ENCODE data around the gene SLC25A41.
A peak's percentile ranks its signal among the peaks of the same experiment; 100 is the strongest.

SLC25A41 gene

DNA sequence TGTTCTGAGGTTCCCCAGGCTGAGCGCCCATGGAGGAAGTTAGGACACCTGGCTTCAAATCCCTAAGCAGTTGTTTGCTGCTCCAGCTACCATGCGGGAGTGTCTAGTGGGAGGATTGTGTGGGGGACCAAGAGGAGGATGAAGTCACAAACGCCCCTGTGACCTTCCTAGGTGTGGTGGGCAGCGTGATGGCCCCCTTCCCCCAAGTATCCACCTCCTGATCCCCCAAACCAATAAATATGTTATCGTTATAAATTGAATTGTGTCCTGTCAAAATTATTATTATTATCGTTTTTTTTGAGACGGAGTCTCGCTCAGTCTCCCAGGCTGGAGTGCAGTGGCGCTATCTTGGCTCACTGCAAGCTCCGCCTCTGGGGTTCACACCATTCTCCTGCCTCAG lies at the start of gene SLC25A41:
Gene SLC25A41 (minus strand): TSS at position 101 of the 400 bp plus-strand sequence. CDS start 70 bp downstream, at position 31.
- no peak for DNase-seq (ENCODE audit: low read depth, low spot score)
- H3K27ac ChIP-seq: no peak within 1 kb of the TSS

DNA sequence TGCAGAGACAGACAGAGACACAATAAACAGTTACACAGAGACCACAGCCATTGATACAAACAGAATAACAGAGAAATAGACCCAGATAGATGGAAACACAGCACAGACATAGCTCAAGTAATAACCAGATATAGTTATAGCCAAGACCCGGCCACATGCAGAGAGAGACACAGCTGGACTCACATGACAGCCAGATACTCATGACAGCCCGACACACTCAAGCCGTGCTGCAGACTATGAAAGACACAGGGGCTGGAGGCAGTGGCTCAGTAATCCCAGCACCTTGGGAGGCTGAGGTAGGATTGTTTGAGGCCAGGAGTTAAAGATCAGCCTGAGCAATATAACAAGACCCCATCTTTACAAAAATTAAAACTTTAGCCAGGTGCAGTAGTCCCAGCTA lies 49.7 kb upstream of the SLC25A41 start:
- no peak for DNase-seq (ENCODE audit: low read depth, low spot score)
- H3K27ac ChIP-seq: no peak overlapping the region

DNA sequence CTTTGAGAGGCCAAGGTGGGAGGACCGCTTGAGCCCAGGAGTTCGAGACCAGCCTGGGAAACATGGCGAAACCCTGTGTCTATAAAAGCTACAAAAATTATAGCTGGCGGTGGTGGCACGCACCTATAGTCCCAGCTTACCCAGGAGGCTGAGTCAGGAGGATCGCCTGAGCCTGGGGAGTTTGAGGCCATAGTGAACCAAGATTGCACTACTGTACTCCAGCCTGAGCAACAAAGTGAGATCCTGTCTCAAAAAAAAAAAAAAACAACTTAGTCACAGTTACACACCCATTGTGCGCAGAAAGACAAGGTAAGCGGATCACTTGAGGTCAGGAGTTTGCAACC lies 48.8 kb upstream of the SLC25A41 start:
- H3K27ac ChIP-seq: no peak overlapping the region

DNA sequence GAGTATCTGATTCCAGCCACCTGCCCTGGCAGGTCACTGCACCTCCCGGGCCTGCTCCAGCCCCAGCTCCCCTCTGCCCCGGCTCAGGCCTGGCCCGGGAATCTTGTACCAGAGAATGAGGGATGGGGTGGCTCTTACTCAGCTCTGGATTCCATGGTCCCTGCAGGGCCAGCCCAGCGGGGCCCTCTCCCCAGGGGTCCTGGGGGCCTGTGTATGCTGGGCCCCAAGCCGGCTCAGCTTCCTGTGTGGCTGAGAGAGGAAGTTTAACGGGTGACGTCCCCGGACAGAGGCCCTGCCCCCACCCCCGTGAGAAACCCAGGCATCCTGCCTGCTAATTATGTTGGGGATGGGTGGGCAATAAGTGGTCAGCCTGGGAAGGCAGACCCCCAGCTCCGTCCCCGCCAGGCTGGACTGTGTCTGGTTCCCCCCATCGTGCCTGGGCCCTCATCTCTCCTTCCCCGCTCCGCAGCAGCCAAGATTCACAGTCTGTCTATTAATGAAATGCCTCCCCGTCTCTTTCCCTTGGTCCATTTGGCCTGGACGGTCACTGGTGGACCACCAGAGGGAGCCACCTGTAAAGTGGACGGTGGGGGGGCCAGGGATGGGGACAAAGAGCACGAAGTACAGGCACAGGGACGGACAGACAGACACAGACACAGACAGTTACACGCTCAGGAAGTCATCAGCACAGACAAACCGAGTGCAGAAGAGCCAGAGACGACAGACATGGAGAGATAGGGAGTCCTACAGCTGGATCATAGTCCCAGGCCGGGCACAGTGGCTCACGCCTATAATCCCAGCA lies 48.2 kb upstream of the SLC25A41 start, which contains the start of gene DENND1C:
Gene DENND1C (minus strand): TSS at position 247 of the 802 bp plus-strand sequence. CDS start 92 bp downstream, at position 155.
- DNase-seq (ENCODE audit: low read depth, low spot score): no peak
- no peak within 1 kb of the TSS for H3K27ac ChIP-seq

More for the DNA sequence above, 48.8 kb upstream of the SLC25A41 start:
- DNase-seq (ENCODE audit: low read depth, low spot score): no peak

DNA sequence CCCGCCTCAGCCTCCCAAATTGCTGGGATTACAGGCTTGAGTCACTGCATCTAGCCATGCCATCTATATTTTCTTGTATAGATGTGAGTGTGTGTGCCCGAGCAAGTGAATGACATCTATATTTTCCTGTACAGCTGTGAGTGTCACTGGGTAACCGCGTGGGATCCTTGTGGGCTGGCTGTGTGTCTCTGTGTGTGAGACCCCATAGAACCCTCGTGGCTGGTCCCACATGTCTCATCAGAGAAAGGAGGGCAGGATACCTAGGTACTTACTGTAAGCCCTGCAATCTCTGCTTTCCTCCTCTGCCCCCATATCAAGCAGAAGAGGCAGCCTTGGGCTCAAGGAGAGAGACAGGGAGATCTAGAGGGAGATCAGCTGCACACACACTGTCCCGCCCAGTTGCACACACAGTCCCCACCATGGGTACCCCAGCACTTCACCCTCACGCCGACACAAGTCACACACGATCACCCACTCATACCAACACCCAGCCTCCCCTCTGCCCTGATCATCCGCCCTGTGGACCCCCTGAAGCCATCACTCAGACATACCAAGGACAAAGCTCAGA lies 47.4 kb upstream of the SLC25A41 start:
- no peak overlapping the region for H3K27ac ChIP-seq
- no peak for DNase-seq (ENCODE audit: low read depth, low spot score)

DNA sequence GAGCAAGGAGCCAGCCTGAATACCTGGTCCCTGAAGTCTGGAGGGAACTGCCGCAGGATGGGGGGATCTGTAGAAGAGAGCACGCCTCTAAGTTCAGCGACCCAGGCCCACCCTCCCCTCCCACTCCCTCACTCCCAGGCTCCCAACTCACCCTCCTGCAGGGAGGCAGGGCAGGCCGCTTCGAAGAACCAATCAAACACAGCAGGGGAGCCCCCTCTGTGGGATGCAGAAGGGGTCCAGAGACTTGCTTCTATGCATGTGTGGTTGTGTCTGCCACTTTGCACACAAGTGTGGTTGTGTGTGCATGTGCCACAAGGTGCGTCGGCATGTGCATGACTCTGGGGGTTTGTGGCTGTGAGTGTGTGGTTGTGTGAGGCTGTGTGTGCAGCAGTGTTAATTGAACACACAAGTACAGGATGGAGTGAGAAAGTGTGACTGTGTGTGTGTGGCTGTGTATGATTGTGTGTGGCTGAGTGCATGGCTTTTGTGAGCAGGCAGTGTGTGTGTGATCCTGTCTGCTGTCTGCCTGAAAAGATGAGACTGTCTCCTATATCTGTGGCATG lies 46.4 kb upstream of the SLC25A41 start:
- DNase-seq (ENCODE audit: low read depth, low spot score): no peak
- no peak overlapping the region for H3K27ac ChIP-seq

DNA sequence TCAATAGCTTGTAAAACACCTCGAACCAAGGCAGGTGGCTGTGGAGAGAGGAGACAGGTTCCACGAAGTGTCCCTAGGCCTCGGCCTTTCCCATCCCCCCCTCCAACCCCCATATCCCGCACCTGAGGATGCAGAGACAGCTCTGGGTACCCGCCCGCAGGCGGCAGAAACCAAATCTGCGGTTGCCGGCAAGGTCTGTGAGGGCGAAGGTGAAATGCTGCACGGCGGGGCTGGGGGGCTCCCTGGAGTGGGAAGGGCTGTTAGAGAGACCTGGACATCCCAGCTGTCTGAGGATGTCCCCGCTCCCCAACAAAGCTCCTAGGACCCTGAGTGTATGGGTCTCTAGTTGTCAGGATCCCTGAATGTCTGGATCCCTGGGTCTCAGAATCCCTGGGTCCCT lies 45.3 kb upstream of the SLC25A41 start:
- DNase-seq (ENCODE audit: low read depth, low spot score): no peak
- H3K27ac ChIP-seq: no peak overlapping the region

DNA sequence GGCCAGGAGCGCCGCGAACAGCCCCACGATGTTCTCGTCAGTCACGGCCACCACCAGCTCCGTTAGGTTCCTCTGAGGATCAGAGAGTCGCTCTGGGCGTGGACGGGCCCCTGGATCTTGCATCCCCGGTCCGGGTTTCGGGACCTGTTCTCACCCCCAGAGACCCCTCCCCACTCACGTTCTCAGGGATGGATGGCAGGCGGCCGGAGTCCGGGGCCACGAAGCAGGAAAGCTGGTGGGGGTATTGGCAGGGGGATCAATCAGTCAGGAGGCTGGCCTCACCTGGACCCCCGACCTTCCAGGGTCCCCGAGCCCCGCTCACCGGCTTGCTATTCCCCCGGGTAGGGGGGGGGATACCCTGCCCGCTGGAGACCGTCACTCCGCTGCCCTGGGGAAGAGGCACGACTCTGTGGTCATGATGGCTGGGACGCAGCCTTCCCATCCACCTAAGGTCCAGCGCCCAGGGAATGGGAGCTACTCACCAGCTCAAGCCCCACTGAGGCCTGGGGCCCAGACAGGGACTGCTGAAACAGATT lies 43.4 kb upstream of the SLC25A41 start:
- DNase-seq (ENCODE audit: low read depth, low spot score): no peak
- no peak overlapping the region for H3K27ac ChIP-seq

DNA sequence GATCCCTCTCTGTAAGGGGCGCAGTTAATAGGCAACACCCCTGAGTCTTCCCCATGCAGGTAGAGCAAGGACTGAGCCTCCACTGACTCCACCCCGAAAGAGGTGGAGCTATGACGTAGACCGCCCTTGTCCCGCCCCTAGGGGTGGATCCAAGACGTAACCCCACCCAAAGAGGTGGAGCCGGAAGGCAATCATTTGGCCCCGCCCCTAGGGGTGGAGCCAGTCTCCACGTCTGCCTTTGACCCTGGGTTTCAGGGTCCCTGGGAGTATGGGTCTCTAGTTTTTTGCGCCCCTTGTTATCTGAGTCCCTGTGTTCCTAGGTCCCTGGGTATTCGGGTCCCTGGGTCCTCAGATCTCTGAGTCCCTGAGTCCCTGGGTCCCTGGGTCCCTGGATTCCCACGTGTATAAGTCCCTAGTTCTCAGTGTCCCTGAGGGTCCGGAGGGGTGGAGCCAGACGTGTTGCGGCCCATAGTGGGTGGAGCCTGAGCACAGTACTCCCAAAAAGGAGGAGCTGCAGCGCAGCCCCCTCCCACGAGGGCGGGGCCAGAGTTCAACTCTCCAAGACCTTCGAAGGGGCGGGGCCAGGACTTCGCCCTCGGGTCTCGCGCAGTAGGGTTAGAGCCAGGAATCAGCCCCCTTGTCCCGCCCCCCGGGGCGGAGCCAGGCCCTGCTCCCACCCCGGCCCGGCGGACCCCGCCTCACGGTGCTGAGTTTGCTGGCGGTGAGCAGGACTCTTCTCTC lies 42.8 kb upstream of the SLC25A41 start:
- peak; percentile 22 for DNase-seq (ENCODE audit: low read depth, low spot score)
- H3K27ac ChIP-seq: no peak overlapping the region

DNA sequence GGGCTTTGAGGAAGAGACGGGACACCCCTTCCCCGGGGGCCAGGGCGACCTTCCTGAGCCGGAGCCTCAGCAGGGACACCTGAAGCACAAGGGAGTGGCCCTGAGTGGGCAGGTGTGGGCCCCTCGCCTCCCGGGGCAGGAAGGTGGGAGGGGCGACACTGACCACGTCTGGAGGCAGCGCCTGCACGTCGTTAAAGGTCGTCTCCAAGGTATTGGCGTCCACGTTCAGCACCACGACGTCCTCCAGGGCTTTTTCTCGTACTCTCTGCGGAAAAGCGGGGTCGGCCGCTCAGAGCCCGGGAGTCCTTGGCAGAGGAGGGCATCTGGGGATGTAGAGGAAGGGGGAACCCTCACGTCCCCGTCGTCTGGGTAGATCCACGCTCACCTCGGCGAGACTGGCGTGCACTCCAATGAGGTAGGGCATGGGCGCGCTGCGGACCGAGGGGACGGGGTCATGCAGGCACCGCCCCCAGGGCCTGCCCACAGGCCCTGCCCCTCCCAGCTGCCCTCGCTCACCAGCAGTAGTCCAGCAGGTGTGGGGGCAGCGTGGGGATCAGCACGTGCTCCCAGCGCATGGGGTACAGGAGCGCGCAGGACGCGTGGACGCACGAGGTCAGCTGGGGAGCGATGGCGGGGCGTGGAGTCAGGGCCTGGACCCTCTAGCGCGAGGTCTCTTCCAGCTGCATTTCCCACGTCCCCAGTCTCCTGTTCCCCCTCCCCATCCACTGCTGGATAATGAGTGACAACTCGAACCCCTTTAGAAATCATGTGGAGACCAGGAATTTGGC lies 42.0 kb upstream of the SLC25A41 start:
- H3K27ac ChIP-seq: no peak overlapping the region
- DNase-seq (ENCODE audit: low read depth, low spot score): no peak

DNA sequence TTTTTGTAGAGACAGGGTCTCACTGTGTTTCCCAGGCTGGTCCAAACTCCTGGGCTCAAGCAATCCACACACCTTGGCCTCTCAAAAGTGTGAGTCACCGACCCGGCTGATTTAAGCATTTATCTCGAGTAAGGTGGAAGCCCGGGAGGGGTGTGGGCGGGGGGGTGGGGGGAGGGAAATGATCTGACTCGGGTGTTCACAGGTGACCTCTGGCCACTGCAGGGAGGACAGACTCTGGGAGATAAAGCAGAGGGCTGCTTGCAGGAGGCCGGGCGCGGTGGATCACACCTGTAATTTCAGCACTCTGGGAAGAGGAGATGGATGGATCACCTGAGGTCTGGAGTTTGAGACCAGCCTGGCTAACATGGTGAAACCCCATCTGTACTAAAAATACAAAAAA lies 40.1 kb upstream of the SLC25A41 start:
- no peak overlapping the region for H3K27ac ChIP-seq
- no peak for DNase-seq (ENCODE audit: low read depth, low spot score)

DNA sequence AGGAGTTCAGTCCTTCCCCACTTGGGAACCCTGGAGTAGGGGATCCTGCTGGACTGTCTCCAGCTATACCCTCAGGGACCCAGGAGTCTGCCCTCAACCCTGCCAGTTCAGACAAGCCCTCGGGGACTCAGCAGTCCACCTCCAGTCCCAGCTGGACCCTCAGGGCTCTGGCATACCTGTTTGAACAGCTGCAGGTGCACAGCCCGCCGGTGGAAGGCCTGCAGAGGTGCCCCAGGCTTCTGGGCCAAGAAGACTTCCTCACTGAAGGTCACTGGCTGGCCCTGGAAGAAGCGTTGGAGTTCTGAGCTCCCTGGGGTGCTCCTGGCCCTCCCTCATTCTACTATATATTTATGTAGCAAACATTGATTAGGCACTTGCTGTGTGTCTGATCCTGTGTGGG lies 39.1 kb upstream of the SLC25A41 start:
- no peak overlapping the region for H3K27ac ChIP-seq
- DNase-seq (ENCODE audit: low read depth, low spot score): no peak

DNA sequence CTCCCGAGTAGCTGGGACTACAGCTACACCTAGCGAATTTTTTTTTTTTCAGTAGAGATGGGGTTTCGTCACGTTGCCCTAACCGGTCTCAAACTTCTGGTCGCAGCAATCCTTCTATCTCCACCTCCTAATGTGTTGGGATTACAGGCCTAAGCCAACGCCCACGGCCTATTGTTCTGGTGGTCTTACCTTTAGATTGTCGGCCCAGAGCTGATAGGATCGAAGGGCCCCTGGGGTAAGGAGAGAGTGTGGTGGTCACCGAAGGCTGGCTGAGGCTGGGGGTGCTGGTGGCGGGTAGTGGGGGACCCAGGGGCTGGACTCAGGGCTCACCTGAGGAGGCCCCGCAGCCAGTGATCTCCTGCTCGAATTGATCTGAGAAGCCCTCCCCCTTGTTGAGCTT lies 37.5 kb upstream of the SLC25A41 start:
- DNase-seq (ENCODE audit: low read depth, low spot score): no peak
- no peak overlapping the region for H3K27ac ChIP-seq

DNA sequence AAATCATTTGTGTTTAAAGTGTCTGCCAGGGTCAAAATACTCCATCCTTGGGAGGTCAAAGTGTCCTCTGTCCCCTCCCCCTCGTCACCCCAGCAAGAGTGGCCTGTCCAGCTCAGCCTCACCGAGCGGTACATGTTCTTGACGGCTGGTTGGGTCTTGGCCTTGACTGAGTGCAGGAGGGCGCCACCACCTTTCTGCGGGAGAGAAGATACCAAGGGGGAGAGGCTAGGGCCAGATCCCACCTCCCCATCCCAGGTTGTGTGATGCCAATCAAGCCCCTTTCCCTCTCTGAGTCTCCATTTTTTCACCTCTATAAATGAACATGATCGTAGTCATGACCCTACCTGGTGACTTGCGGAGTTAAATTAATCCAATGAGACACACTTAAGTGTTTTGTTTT lies 36.6 kb upstream of the SLC25A41 start:
- no peak overlapping the region for H3K27ac ChIP-seq
- no peak for DNase-seq (ENCODE audit: low read depth, low spot score)

DNA sequence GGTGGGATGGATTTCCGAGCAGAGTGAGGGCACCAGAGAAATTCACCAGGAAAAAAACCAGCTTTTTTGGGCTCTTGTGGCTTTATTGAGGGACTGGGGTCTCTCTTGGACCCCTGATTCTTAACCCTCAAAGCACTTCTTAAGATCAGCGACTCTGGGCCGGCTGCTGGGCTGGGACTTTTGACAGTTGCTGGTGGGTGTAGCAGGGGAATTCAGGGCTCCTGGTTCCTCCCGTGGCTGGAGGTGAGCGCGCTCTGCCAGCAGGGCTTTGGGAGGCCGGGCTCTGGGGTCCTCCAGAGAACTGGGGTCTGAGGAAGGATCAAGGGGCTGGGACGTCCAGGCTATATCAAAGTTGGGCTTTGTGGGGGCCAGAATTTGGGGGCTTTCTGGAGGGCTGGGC lies 33.8 kb upstream of the SLC25A41 start:
- DNase-seq (ENCODE audit: low read depth, low spot score): no peak

DNA sequence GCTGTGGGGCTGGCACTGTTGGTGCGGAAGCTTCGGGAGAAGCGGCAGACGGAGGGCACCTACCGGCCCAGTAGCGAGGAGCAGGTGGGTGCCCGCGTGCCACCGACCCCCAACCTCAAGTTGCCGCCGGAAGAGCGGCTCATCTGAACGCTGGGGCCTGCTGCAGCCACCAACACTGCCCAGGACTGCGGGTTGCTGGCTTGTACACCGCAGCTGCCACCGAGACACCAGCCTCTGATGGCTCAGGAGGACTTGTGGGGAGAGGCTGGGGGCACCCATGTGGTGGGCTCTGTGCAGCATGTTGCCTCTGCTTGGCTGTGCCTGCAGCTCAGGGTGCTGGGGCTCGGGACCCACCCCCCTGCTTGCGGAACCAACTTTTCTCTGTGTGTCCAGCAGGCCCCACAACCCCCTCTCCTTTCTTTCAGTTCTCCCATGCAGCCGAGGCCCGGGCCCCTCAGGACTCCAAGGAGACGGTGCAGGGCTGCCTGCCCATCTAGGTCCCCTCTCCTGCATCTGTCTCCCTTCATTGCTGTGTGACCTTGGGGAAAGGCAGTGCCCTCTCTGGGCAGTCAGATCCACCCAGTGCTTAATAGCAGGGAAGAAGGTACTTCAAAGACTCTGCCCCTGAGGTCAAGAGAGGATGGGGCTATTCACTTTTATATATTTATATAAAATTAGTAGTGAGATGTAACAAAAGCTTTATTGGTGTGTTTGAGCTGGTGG lies 33.1 kb upstream of the SLC25A41 start:
- H3K27ac ChIP-seq: no peak overlapping the region
- DNase-seq (ENCODE audit: low read depth, low spot score): no peak

More for the DNA sequence above, 33.8 kb upstream of the SLC25A41 start:
- no peak overlapping the region for H3K27ac ChIP-seq

DNA sequence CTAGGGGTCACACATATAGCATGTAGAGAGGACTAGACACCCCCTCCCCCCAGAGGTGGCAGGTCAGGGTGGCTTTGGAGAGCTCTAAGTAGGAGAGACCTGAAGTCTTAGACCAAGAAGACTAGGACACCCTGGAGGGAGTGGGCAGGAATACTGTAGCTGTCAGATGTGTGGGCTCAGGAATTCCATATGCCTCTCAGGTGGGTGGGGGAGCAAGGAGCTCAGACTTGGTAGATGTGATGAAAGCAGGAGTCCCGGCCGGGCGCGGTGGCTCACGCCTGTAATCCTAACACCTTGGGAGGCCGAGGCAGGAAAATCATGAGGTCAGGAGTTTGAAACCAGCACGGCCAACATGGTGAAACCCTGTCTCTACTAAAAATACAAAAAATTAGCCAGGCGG lies 32.1 kb upstream of the SLC25A41 start:
- no peak for DNase-seq (ENCODE audit: low read depth, low spot score)
- H3K27ac ChIP-seq: no peak overlapping the region

DNA sequence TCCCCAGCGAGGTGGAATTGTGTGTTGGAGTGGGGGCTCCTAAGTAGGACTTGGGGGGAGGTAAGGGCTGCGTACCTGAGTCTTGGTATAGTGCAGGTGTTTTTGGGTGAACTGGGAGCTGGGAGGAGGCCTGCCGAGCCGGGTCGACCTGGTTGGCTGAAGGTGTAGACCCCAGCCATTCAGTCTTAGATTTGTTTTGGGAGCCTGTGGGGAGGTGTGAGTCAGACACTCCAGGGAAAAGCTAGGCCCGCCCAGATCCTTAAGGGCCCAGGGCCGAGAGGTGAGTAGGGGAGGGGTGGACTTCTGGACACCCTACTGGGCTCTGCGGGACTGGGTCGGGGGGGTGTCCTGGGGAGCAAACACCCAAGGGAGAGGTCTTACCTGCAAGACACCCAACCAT lies 31.4 kb upstream of the SLC25A41 start:
- H3K27ac ChIP-seq: peak overlapping the region; percentile 55
- no peak for DNase-seq (ENCODE audit: low read depth, low spot score)

All from epithelial cell of prostate (primary cell).